OCI-LY3 (cell line): Measurements from ENCODE around the gene BBX.

ENCODE experiments used
- CTCF ChIP-seq: fragments of 200-600, 300-600 bp; sonication (generic); IDR thresholded peaks from 2 replicates; pipeline ENCODE4 v1.5.1; 2014; ENCODE audit warnings: antibody characterized with exemption, low read length, low read depth
- EZH2phosphoT487 ChIP-seq: fragments of 200-600 bp; shearing (Covaris generic); IDR thresholded peaks from 2 replicates; pipeline ENCODE4 v1.6.1; 2018; ENCODE audit warnings: antibody characterized with exemption, mixed run types, low read depth

- TF ChIP-seq CTCF (no peak), EZH2phosphoT487 (no peak)
These were observed 157.2 kb downstream of the BBX start for GRCh38 chr3:107679921-107680320.
